GM12865 (cell line): ENCODE data around the gene CD276.

Source experiments
- DNase-seq: peaks from one replicate; pipeline ENCODE4 v3.0.0; 2010; ENCODE audit warnings: low read depth
- H3K4me3 ChIP-seq: 2 replicates; pipeline ENCODE4 v1.5.1; 2011; ENCODE audit warnings: mild to moderate bottlenecking, low read depth, low read length, control low read depth
- CTCF ChIP-seq: IDR thresholded peaks from 2 replicates; pipeline ENCODE4 v1.5.1; 2011; ENCODE audit warnings: low read length, control low read depth, low read depth, inconsistent platforms; ENCODE audit not compliant: insufficient read depth; ENCODE audit errors: missing control alignments

The CD276 gene

GRCh38 chr15:73747847-73748590 is 63.8 kb downstream of the CD276 start:
- no peak for DNase-seq
- H3K4me3 ChIP-seq = no peak overlapping the region
- no peak for TF ChIP-seq CTCF

GRCh38 chr15:73748730-73749129 is 64.5 kb downstream of the CD276 start:
- no peak for TF ChIP-seq CTCF
- H3K4me3 ChIP-seq = no peak overlapping the region
- DNase-seq = no peak

- H3K4me3 ChIP-seq = no peak overlapping the region
- no peak for TF ChIP-seq CTCF
- no peak for DNase-seq
These were observed 65.3 kb downstream of the CD276 start for GRCh38 chr15:73749533-73749932.

- no peak for DNase-seq
- no peak overlapping the region for H3K4me3 ChIP-seq
- no peak for TF ChIP-seq CTCF
These were observed 65.8 kb downstream of the CD276 start for GRCh38 chr15:73749971-73750370.

GRCh38 chr15:73750438-73750837 is 66.3 kb downstream of the CD276 start:
- H3K4me3 ChIP-seq = no peak overlapping the region
- DNase-seq = no peak
- TF ChIP-seq CTCF = no peak

GRCh38 chr15:73750951-73751350 is 66.8 kb downstream of the CD276 start:
- no peak for DNase-seq
- no peak overlapping the region for H3K4me3 ChIP-seq
- no peak for TF ChIP-seq CTCF

- no peak for TF ChIP-seq CTCF
- no peak overlapping the region for H3K4me3 ChIP-seq
- no peak for DNase-seq
These were observed 67.3 kb downstream of the CD276 start for GRCh38 chr15:73751511-73751898.
